Nucleus accumbens (tissue), 56 donors: Measurements from ENCODE around the gene HSPA1B.
"Not testable (repeated sequence)": the region's sequence is repeated elsewhere in the genome, so short reads cannot be mapped to it uniquely, and the experiment has no call there.

Experiments
- DNase-seq, 56 donors: peaks; one replicate each; lab custom pipeline; 2025; lab: John Stamatoyannopoulos, UW

Gene HSPA1B

GRCh38 chr6:31827286-31828079 is at the start of gene HSPA1B:
Gene HSPA1B, plus strand, starts transcription at chr6:31827738. Its CDS starts 213 bp downstream, at chr6:31827951.
- DNase-seq, result peak; percentile 88 to 100 (median 99)

GRCh38 chr6:31778193-31778592 is 49.3 kb upstream of the HSPA1B start:
- DNase-seq, result no peak

- DNase-seq, result no peak
Observed at GRCh38 chr6:31778999-31779885, 48.3 kb upstream of the HSPA1B start.

- no peak for DNase-seq
Observed at GRCh38 chr6:31779908-31780307, 47.6 kb upstream of the HSPA1B start.

- DNase-seq, result no peak
Observed at GRCh38 chr6:31780507-31781243, 46.9 kb upstream of the HSPA1B start.

GRCh38 chr6:31781244-31782125 is 46.1 kb upstream of the HSPA1B start:
- DNase-seq, result no peak

- no peak for DNase-seq
Observed at GRCh38 chr6:31782126-31782855, 45.2 kb upstream of the HSPA1B start.

- DNase-seq, result peak in 4 of 56 donors; percentile 4 to 18 (median 10)
Observed at GRCh38 chr6:31784098-31784925, 43.2 kb upstream of the HSPA1B start.

- DNase-seq, result no peak
Observed at GRCh38 chr6:31785475-31785874, 42.1 kb upstream of the HSPA1B start.

GRCh38 chr6:31791324-31792089 is 36.0 kb upstream of the HSPA1B start:
- DNase-seq, result peak in 20 of 56 donors; percentile 4 to 59 (median 20)

GRCh38 chr6:31792090-31792374 is 35.5 kb upstream of the HSPA1B start:
- no peak for DNase-seq

- DNase-seq, result no peak
Observed at GRCh38 chr6:31792761-31793171, 34.8 kb upstream of the HSPA1B start.

GRCh38 chr6:31793927-31794245 is 33.7 kb upstream of the HSPA1B start:
- not testable (repeated sequence) for DNase-seq

- no peak for DNase-seq
Observed at GRCh38 chr6:31794294-31794865, 33.2 kb upstream of the HSPA1B start.

GRCh38 chr6:31794866-31795615 is 32.5 kb upstream of the HSPA1B start:
- peak in 4 of 56 donors; percentile 31 to 74 (median 51) for DNase-seq

GRCh38 chr6:31795616-31796298 is 31.8 kb upstream of the HSPA1B start, which contains the start of gene VARS1:
Gene VARS1, minus strand, starts transcription at chr6:31795752. Its CDS starts 535 bp downstream, at chr6:31795217.
- peak in 55 of 56 donors; percentile 43 to 91 (median 82) for DNase-seq
